IPS DF 6.9 (cell line): ENCODE data around the gene CACNA1E.

ENCODE experiments used
- DNase-seq: peaks from one replicate; pipeline ENCODE4 v3.0.0-alpha.2; 2013; ENCODE audit warnings: low read depth, low spot score
- H3K27ac ChIP-seq: one replicate; pipeline ENCODE4 v1.5.1; 2013; ENCODE audit warnings: low read length, control low read depth
- H3K27me3 ChIP-seq: 2 replicates; pipeline ENCODE4 v1.6.1; 2013; ENCODE audit warnings: mild to moderate bottlenecking, low read length; ENCODE audit not compliant: control insufficient read depth, insufficient read depth
- H3K36me3 ChIP-seq: 2 replicates; pipeline ENCODE4 v1.6.1; 2013; ENCODE audit warnings: low read length; ENCODE audit not compliant: control insufficient read depth, insufficient read depth
- H3K4me1 ChIP-seq: 2 replicates; pipeline ENCODE4 v1.6.1; 2013; ENCODE audit warnings: low read length; ENCODE audit not compliant: control insufficient read depth, insufficient read depth
- H3K4me3 ChIP-seq: 2 replicates; pipeline ENCODE4 v1.5.1; 2013; ENCODE audit warnings: mild to moderate bottlenecking, low read length
- H3K9me3 ChIP-seq: 2 replicates; pipeline ENCODE4 v1.6.1; 2013; ENCODE audit warnings: low read length, inconsistent platforms; ENCODE audit not compliant: control insufficient read depth, insufficient read depth
- WGBS: extraction: QIAGEN DNeasy Blood & Tissue Kit; methylation state at CpG from one replicate; pipeline ENCODE4 v1.1.7; 2013; ENCODE audit warnings: mixed read lengths, missing lambda C conversion rate; ENCODE audit not compliant: insufficient read length, insufficient coverage; 5-methylcytosine and 5-hydroxymethylcytosine counted together

CACNA1E gene

GRCh38 chr1:181601186-181601950, 118.1 kb downstream of the CACNA1E start:
- Histone ChIP-seq H3K4me1 (no peaks in the 10 kb centered on the region), H3K9me3 (no peaks in the 10 kb centered on the region), H3K27ac (no peak overlapping the region), H3K27me3 (no peaks in the 10 kb centered on the region), H3K36me3 (no peaks in the 10 kb centered on the region), H3K4me3 (no peak overlapping the region)
- DNase-seq: no peak
- no CpG with 5 or more reads among the region's 4 CpGs for WGBS

DNA sequence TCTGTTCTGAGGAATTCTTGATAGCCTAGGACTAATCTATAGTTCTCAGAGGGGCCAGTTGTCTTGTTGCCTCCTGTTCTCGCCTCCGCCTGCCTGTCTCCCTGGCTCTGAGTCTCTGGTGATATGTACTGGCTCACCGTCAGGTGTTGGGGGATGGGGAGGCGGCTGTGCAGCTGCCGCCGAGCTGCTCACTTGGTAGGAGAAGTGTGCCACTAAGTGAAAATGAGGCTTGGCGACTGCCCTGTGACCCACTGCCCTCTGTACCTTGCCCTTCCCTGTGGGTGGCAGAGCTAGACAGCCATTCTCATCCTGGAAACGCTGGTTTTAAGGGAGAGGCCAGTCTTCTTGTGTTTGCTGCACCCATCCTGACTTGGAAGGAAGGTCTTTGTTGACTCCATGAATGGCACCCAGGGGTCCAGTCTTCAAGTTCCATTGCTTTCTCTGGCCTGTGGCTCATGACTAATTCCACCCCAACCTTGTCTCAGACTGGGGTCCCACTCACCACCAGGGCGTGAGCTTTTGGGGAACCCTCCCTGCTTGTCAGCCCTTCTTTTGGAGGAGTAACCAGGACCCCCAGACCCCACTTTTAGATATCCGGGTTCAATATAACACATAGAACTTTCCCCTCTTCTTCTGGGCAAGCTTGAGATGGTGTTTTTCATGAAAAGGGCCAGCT, 120.6 kb downstream of the CACNA1E start:
- no peak for DNase-seq
- H3K4me1 ChIP-seq: no peaks in the 10 kb centered on the region; the same call in 1 of the 2 replicates
- whole genome bisulfite sequencing: no CpG with 5 or more reads among the region's 10 CpGs

DNA sequence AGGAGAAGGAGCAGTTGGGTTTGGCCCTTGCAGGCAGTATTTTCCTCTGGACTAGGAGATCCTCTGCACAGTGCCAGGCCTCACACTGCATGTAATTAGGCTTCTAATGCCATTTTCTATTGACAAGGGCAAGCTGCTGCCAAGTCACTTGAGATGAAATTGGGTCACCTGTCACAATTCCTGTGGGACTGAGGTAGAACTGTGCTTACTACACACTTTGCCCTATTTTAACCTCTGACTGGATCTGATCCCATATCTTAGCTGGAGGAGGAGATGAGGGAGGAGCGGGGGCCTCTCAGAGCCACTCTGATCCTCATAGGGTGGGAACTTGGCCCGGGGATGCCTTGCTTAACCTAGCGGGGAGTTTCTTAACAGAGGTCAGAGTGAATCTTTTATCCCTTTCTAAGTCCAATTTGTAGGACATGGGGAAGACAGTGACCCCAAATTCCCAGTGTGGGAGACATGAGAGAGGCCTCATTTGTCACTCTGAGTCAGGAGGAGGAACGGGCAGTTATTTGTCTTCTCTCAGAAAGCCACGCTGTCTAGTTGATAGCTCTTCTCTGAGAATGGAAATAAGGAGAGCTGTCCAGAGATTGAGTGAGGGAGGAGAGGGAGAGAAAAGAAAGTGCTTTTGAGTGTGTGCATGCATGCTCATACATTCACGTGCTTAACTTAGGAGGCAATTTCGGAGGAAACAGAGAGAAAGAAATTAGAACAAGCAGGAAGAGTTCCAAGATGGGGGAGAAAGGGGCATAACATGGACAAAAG, 121.3 kb downstream of the CACNA1E start:
- H3K9me3 ChIP-seq: no peaks in the 10 kb centered on the region
- H3K4me3 ChIP-seq: no peak overlapping the region
- no peaks in the 10 kb centered on the region; the same call in 1 of the 2 replicates for H3K4me1 ChIP-seq
- no peaks in the 10 kb centered on the region for H3K36me3 ChIP-seq
- no peak overlapping the region for H3K27ac ChIP-seq
- DNase-seq: no peak
- H3K27me3 ChIP-seq: no peaks in the 10 kb centered on the region
- WGBS: no CpG with 5 or more reads among the region's 7 CpGs

More for the DNA sequence above, 120.6 kb downstream of the CACNA1E start:
- Histone ChIP-seq H3K27ac (no peak overlapping the region), H3K36me3 (no peaks in the 10 kb centered on the region), H3K27me3 (no peaks in the 10 kb centered on the region), H3K9me3 (no peaks in the 10 kb centered on the region), H3K4me3 (no peak overlapping the region)

GRCh38 chr1:181607524-181607923, 124.2 kb downstream of the CACNA1E start:
- Histone ChIP-seq H3K4me3 (no peak overlapping the region), H3K9me3 (no peaks in the 10 kb centered on the region), H3K27ac (no peak overlapping the region), H3K27me3 (no peaks in the 10 kb centered on the region), H3K36me3 (no peaks in the 10 kb centered on the region), H3K4me1 (no peaks in the 10 kb centered on the region; the same call in 1 of the 2 replicates)
- WGBS: no CpG with 5 or more reads among the region's 3 CpGs
- no peak for DNase-seq

GRCh38 chr1:181608386-181608785, 125.1 kb downstream of the CACNA1E start:
- H3K27ac ChIP-seq: no peak overlapping the region
- no peaks in the 10 kb centered on the region for H3K9me3 ChIP-seq
- H3K4me3 ChIP-seq: no peak overlapping the region
- H3K4me1 ChIP-seq: no peaks in the 10 kb centered on the region; the same call in 1 of the 2 replicates
- no peaks in the 10 kb centered on the region for H3K36me3 ChIP-seq
- no CpG with 5 or more reads among the region's 4 CpGs for WGBS
- H3K27me3 ChIP-seq: no peaks in the 10 kb centered on the region
- no peak for DNase-seq

DNA sequence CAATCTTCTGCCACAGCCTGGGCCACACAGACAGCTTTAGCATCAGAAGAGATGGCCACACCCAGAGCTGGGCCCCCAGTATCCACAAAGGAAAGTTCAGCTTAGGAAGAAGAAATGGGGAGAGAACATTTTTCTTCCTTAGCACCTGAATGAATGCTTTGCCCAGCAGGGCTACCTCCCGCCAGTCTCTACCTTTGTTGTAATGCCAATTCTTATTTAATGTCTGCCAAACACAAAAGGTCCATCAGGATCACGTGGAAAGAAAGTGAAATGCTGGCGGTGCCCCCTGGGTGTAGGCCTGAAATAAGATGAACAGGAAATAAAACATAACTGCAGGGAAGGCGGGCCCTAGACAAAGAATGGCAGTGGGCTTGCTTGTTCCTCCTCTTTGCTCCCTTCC, 125.6 kb downstream of the CACNA1E start:
- peak; percentile 20 for DNase-seq
- no peaks in the 10 kb centered on the region for H3K9me3 ChIP-seq
- no peak overlapping the region for H3K27ac ChIP-seq
- no CpG with 5 or more reads among the region's 4 CpGs for WGBS
- H3K4me3 ChIP-seq: no peak overlapping the region
- H3K36me3 ChIP-seq: no peaks in the 10 kb centered on the region
- H3K4me1 ChIP-seq: no peaks in the 10 kb centered on the region; the same call in 1 of the 2 replicates
- no peaks in the 10 kb centered on the region for H3K27me3 ChIP-seq

GRCh38 chr1:181612100-181612499, 128.8 kb downstream of the CACNA1E start:
- no peak for DNase-seq
- no peak overlapping the region for H3K27ac ChIP-seq
- no peaks in the 10 kb centered on the region; the same call in 1 of the 2 replicates for H3K4me1 ChIP-seq
- no peaks in the 10 kb centered on the region for H3K36me3 ChIP-seq
- no peak overlapping the region for H3K4me3 ChIP-seq
- WGBS: no CpG with 5 or more reads among the region's 3 CpGs
- no peaks in the 10 kb centered on the region for H3K9me3 ChIP-seq
- no peaks in the 10 kb centered on the region for H3K27me3 ChIP-seq

GRCh38 chr1:181618559-181618958, 135.2 kb downstream of the CACNA1E start:
- no CpG with 5 or more reads among the region's 2 CpGs for whole genome bisulfite sequencing
- Histone ChIP-seq H3K36me3 (no peaks in the 10 kb centered on the region), H3K27me3 (no peaks in the 10 kb centered on the region), H3K4me3 (no peak overlapping the region), H3K9me3 (no peaks in the 10 kb centered on the region), H3K27ac (no peak overlapping the region), H3K4me1 (no peaks in the 10 kb centered on the region)
- no peak for DNase-seq

DNA sequence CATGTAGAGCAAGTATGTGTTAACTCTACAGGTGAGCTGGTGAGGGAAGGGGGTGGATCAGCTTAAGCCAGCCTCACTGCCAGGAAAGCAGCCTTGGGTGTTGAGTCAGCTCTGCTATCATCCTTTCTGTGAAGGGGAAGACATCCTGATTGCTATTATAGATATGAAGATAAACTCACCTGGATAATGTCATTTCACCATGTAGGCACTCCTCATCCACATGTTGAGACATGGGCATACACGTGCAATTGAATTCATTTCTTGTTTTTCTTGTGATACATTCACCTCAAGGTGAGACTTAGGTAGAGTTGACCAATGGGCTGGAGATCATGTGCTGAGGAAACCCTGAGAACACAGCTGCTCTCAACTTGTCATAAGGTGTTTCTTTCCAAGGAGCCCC, 136.9 kb downstream of the CACNA1E start:
- H3K4me1 ChIP-seq: no peaks in the 10 kb centered on the region
- H3K36me3 ChIP-seq: no peaks in the 10 kb centered on the region
- no peaks in the 10 kb centered on the region for H3K9me3 ChIP-seq
- WGBS: no CpG with 5 or more reads among the region's 1 CpG
- no peak overlapping the region for H3K4me3 ChIP-seq
- DNase-seq: no peak
- no peaks in the 10 kb centered on the region for H3K27me3 ChIP-seq
- no peak overlapping the region for H3K27ac ChIP-seq

- Histone ChIP-seq H3K27me3 (no peaks in the 10 kb centered on the region), H3K4me3 (no peak overlapping the region), H3K4me1 (no peaks in the 10 kb centered on the region), H3K9me3 (no peaks in the 10 kb centered on the region), H3K27ac (no peak overlapping the region), H3K36me3 (no peaks in the 10 kb centered on the region)
- DNase-seq: no peak
- WGBS: no CpG with 5 or more reads among the region's 5 CpGs
These were observed 140.5 kb downstream of the CACNA1E start for GRCh38 chr1:181623850-181624249.
